GM21526 (cell line): Measurements from ENCODE around the gene PRICKLE4.
"Not testable (repeated sequence)": the region's sequence is repeated elsewhere in the genome, so short reads cannot be mapped to it uniquely, and the experiment has no call there.

Experiments used
- ATAC-seq: cut with Tn5 transposase; IDR thresholded peaks from one replicate; pipeline ENCODE4 v1.9.1; 2021; ENCODE audit warnings: moderate library complexity; ENCODE audit not compliant: unreplicated experiment, low FRiP score

PRICKLE4 gene

DNA sequence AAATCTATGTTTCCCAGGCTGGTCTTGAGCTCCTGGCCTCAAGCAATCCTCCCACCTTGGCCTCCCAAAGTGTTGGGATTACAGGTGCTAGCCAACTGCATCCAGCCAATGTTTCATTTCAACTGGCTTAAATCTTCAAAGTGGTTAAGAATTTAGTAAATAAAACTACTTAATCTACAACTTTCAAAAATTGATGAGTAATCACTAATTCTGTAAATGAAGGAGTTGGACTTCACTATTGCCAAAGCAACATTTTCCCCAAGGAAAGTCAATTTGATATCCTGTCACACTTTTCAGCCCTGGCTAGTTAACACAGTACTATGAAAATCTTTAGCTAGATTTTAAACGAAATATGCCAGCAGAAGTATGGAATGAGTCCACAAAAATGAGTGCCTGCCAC, 10.7 kb downstream of the PRICKLE4 start:
- no peak for ATAC-seq

DNA sequence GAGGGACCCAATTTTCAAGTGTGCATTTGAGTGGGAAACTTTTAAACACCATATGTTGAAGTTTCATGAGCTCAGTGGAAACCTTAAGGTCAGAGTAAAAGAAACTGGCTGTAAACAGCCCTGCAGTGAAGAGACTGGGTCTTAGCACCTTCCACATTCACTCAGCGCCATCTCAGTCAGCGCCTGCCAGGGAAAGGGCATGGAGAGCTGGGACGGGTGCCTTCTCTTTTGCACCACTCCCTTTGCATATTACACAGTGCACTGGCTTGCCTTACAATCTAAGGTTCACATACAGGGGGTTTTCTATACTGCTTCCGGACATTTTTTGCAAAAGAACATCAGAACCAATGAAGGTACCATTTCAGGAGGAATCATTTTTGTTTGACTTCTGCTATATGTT, 11.4 kb downstream of the PRICKLE4 start:
- ATAC-seq = no peak

DNA sequence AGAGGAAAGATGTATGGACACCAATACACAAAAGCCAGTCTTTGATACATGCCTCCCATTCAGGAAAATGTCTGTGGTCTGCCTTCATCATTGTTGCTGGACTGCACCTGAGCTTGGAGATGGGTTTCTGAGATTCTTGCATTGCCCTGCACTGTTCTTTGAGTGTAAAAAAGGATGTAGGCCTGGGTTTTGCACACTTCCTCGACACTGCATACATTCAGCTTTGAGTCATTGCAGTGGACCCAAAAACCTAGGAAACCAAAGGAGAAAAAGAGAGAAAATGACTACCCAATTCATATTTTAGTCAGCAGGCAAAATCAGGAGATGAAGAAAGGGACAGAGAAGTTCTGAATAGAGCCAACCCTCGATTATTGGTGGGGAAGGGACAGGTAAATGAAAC, 15.9 kb downstream of the PRICKLE4 start:
- no peak for ATAC-seq

DNA sequence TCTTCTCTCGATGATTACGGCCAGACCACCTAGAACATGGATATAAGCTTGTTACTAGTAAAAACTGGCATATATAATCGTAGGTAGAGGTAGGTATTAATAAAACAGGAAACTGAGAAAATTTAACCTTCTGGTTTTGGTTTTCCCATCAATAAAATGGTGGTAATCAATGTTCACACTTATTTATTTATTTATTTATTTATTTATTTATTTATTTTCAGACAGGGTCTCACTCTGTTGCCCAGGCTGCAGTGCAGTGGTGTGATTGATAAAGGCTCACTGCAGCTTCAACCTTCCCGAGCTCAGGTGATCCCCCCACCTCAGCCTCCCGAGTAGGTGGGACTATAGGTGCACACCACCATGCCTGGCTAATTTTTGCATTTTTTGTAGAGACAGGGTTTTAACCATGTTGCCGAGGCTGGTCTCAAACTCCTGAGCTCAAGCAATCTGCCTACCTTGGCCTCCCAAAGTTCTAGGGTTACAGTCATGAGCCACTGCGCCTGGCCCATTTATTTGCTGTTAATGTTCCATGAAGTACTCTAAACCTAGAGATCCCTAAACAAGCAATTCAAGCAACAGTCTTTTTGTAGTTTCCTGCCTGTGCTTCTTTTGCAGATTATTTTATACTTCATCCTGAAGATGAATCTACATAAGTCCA, 18.4 kb downstream of the PRICKLE4 start:
- ATAC-seq = no peak

DNA sequence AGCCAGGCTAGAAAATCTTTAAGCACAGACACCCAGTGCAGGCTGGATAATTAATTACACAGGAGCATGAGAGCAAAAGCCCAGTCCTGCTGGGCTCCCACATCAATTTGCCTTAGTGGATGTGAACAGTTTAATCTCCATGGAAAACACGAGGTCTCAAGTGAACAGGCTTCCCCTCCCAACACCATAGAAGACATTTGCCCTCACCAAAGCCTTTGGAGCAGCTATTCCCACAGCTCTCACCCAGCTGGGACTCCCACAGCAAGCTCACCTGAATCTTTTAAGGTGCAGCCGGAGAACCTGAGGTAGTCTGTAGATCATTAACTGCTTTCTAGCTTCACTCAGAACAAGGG, 19.0 kb downstream of the PRICKLE4 start:
- ATAC-seq = no peak

DNA sequence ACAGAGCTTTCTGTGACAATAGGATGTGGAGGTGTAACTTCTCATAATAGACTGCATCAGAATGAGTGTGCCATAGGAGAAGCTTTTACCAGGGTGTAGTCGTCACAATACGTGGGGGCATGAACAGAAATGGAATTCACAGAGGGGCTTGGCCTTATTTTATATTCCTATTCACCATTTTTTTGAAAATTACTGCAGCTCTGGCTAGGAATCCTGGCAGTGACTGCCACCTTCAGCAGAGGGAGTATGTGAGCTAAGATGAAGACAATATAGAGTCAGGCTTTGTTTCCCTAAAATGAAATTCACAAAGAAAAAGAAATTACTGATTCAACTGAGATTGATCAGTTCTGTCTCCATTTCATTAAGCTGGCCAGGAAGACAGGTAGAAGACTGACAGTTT, 20.8 kb downstream of the PRICKLE4 start:
- ATAC-seq = no peak

DNA sequence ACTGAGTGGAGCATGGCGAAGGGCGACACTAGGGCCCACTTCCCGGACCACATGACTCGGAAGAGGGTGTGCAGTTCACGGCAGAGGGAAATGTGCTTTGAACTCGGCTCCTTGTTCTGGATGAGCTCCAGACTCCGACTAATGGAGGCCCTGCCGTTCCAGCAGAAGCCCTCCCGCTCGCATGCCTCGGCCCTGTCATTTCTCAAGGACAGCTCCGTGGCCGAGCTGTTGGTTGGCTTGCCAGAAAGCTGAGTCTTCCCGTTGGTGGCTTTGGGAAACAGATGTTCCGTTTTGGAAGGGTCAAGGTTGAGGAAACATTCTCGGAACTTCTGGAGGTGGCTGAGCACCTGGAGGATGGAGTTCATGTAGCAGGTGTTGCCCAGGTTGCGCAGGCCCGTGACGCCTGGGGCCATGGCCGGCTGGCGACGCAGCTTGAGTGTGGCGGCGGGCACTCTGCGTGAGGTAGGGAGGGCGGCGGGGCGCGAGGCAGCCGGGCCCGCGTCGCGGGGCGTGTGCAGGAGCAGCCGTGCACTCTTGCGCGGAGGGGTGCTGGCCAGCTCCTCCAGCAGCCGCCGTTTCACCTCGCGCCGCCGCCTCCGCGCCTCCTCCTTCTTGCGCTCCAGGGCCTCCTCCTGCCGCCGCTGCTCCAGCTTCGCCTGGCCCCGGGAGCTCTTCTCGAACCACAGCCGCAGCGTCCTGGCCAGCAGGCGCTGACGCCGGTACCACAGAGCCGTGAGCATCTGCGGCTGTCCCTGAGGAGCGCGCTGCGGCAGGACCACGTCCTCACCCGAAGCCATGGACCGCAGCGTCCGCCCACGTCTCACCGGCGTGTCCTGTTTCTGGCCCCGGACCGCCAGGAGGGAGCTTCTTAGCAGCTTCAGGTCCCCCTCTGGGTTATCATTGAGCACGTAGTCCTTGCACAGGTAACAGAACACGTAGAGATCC, 25.5 kb downstream of the PRICKLE4 start:
- ATAC-seq = no peak

DNA sequence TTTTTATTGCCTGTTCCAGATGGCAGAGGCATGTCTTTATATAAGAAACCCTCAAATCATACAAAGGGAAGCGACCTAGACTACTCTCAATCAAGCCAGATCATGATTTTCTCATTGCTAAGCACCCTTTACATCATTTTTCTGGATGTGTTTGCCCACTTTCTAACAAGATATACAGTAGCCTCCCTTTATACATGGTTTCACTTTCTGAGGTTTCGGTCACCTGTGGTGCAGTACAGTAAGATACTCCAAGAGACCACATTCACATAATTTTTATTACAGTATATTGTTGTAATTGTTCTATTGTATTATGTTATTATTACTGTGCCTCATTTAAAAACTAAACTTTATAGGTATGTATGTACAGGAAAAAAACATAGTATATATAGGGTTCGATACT, 30.5 kb downstream of the PRICKLE4 start:
- ATAC-seq = no peak

DNA sequence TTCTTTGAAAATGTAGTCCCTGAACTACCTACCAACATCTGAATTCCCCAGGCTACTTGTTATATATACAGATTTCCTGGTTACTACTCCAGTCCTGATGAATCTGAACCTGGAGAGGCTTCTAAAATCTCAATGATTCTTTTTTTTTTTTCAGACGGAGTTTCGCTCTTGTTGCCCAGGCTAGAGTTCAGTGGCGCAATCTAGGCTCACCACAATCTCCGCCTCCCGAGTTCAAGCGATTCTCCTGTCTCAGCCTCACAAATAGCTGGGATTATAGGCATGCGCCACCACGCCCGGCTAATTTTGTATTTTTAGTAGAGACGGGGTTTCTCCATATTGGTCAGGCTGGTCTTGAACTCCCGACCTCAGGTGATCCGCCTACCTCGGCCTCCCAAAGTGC, 31.4 kb downstream of the PRICKLE4 start:
- ATAC-seq = not testable (repeated sequence)

DNA sequence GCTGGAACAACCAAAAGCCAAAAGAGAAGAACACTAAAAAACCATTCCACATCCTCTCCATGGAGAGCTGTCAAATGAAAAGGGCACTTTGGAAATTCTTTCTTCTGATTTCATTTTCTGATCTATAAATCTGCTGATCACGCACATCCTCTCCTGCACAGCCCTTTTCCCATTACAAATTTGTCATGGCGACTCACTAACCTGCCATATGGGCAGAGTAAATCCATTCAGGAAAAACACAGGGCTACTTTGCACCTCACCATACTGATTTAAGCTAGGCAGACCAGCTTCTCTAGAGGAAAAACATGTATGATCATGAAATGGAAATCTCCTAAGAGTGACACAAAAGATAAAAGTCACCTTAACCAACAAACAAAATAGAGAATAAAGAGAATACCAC, 32.9 kb downstream of the PRICKLE4 start:
- no peak for ATAC-seq

DNA sequence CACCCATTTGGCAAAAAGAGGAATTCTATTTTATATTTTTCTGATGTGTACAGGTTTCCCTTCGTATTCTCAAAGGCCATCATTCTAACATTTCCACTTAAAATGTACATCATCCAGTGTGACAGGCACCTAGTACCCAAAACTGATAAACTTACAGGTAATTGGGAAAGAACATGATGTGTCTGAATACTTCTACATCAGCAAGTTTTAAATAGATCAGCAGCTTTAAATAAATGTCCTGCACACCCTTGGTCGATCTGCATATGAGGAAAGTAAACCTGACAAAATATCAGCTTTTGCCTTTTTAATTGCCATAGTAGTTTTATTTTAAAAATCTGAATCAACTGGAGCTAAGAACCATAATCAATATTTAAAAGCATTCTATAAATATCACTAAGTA, 33.4 kb downstream of the PRICKLE4 start:
- no peak for ATAC-seq

DNA sequence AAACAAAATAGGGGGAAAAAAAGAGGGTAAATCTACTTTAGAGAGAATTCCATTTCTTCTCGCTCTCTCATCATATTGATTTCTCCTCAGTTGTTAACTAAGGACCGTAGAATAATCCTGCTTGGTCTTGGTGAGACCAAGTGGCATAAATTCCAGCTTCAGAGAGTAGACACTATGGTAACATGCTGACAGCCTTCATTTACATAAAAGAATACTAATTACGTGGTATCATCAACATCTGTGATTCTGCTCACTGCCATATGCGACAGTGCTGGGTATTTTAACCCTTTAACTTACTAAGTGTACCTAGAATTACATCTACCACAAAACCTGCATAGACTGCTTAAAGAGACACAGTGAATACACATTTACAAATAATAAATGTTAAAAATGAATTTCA, 34.0 kb downstream of the PRICKLE4 start:
- ATAC-seq = no peak

DNA sequence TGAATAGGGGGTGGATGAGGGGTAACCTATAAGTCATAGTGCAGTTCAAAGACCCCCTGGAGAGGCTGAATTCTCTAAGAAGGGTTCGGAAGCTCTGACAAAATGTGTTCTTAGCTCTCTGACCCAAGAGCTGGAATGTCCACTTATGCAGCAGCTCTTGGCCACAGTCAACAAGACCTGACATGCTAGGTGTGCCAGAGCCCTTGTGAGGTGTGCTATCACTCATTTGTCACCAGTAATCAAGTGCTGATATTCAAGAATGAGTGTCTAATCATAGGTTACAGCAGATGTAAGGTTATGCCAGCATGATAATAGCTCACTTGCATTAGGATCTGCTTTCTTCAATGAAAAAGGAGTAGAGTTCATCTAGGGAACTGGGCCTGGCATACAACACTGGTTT, 35.0 kb downstream of the PRICKLE4 start:
- ATAC-seq = no peak

DNA sequence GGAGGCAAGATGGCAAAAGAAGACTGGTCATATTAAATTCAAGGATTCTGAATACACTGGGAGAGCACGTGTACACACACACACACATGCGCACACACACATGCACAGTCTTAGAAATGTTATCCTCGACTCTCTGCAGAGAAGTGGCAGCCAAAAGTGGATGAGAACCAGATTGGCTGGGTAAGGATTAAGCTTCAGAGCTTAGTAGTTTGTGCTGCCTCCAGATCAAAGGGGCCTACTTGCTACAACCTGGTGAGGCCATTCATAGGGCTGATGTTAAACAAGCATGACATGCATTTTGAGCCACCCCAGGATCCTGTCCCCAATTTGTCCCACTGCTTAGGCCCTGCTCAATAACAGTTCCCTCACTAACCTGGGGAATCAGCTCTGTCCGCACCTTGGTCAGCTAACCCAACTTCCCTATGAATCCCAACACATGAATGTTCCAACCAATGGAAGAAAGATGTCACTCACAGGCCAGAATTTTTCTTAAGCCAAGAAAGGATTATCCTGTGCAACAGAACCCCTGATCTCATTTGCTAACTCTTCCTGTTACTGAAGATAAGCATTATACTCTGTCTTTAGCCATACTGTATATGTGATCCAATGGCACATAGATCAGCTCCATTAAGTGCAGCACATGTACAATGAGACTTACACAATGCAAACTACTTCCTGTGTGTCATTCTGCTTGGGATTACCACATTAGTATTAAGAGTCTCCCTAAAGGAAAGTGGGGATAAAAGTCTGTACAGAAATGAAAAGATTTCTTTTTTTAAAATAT, 37.9 kb downstream of the PRICKLE4 start:
- ATAC-seq = no peak

DNA sequence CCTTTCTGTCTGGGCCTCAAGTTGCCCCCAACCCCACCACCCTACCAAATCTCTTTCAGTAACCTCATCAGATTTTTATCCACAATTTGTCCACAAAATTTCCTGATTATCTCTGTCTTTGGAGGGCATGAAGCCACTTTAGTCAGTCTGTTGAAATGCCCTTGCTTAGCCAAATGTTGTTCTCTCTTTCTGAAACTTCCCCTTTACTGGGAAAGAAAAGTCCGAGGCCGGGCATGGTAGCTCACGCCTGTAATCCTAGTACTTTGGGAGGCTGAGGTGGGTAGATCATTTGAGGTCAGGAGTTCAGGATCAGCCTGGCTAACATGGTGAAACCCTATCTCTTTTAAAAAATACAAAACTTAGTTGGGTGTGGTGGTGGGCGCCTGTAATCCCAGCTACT, 40.7 kb downstream of the PRICKLE4 start:
- ATAC-seq = no peak

DNA sequence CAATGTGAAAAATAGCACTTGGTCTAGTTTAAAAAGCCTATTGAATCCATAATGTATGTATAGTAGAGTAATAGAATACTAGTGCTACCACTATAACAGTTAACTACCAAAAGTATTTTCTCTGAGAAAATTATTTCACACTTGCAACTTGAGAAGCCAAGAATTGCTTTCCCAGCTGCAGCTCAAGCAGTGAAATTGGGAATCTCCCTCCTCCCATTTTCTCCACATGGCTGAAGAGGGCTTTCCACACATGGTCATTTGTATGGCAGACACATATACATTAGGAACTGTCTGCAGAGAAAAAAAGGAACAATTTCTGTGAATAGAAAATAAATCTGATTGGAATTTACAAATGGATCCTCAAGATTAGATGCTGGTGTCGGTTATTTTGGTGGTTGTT, 41.4 kb downstream of the PRICKLE4 start:
- ATAC-seq = no peak

DNA sequence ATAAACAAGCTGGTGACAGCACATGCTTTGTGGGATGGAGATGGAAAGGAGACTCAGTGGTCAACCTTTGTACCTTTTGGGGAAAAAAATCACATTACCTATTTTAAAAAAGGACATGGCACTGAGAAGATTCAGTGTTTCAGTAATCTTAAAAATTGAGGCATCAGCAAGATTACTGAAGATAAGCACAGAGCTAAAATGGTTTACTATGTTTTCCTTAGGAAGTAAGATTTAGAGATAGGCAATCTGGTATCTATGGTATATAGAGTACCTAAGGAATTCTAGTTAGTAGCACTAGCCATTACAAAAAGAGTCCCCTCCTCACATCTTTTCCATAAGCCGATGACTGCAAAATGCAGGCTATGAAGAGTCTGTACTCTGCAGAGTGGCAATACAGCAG, 42.6 kb downstream of the PRICKLE4 start:
- ATAC-seq = no peak

DNA sequence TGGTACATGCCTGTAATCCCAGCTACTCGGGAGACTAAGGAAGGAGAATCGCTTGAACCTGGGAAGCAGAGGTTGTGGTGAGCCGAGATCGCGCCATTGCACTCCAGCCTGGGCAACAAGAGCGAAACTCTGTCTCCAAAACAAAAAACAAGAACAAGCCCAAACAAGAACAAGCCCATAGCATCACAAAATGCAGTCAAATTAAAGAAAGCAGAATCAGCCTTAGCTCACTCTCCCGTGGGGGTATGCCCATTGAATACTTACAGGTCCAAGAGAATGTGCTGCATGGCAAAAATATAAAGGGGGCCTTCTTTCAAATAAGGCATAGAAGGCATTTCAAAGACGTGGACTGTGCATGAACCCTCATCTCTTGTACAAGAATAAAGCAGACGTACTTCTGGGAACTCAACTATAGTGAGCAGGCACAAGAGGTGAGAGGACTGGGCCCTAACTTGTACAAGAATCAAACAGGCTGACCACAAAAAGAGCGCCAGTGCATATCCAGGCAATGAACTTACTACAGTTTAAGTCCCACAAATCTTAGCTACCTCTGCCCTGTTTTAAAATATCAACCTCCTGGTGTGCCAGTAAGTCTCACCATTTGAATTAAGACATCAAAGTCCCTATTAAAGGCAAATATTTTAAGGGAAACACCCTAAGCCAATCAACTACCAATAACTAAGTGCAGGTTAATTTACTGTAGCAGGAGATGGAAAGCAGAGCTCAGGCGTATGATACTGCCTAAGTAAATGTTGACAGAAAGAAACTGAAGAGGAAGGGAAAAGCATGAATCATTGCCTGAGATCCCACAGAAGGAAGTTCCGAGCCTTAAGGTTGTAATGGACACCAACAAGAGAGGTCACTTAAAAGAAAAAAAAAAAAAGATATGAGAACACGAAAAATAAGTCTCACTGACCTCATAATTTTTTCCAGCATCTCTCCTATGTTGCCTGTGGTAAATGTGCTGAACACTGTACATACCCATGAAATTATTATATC, 44.3 kb downstream of the PRICKLE4 start:
- no peak for ATAC-seq

DNA sequence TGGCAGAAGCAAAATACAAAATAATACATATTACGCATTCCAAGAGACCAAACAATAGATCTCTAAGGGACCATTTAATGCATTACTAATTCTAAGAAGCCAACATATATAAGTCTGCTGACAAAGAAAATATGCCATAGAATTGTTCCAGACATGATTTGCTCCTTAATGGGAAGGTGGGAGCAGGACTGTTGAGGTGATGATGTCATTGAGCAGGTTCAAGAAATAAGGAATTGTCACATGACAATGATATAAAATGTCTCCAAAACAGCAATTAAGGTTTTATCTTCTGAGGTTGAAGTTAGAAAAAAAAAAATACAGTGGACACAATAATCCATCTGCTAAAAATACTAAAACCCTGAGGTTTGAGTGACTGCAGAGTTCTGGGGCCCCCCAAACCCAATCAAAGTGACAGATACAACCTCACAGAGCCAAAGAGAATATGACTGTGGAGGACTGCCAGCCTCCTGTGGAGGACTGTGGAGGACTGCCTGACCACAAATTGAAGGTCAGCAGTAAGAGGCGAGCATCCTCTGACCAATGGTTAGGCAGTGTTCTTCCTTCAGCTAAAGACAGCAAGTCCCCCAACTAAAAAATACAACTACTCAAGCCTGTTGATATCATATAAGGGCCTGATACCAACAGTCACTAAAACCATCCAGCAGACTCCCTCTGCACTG, 45.9 kb downstream of the PRICKLE4 start:
- ATAC-seq = no peak

DNA sequence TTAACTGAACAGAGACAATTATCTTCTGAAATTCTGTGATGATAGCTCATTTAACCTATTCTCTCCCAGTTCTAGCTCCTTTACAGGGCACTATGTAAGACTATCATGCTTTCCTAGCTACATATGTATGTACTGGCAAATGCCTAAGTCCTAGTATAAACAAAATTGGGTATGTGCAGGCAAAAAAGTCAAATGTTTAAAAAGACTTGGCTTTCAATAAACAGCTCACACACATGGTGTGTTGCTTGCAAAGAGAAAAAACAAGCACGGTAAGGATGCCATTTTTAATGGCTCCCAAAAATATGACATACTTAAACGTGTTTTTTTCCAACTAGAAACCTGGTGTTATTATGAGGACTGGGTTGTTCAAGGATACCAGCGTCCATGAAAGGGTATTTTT, 51.7 kb downstream of the PRICKLE4 start:
- ATAC-seq = no peak
